NB4 (cell line): ENCODE results near the gene RAB5B.

Experiments
- DNase-seq: peaks from one replicate; pipeline ENCODE4 v3.0.0; 2010; ENCODE audit warnings: low read depth
- H3K4me3 ChIP-seq: one replicate; pipeline ENCODE4 v1.5.1; 2011; ENCODE audit warnings: mild to moderate bottlenecking, low read depth, low read length, moderate library complexity
- CTCF ChIP-seq: IDR thresholded peaks from one replicate; pipeline ENCODE4 v1.5.1; 2012; ENCODE audit warnings: low read depth, low read length
- MAX ChIP-seq: IDR thresholded peaks from 2 replicates; pipeline ENCODE4 v1.6.1; 2011; ENCODE audit warnings: low read depth, low read length
- MYC ChIP-seq: IDR thresholded peaks from 2 replicates; pipeline ENCODE4 v1.6.1; 2011; ENCODE audit warnings: low read depth, low read length
- POLR2A ChIP-seq: IDR thresholded peaks from 2 replicates; pipeline ENCODE4 v1.6.1; 2011; ENCODE audit warnings: mild to moderate bottlenecking; ENCODE audit not compliant: insufficient read length; ENCODE audit errors: extremely low read depth

Gene RAB5B

GRCh38 chr12:55972042-55972441 lies 1.8 kb upstream of the RAB5B start:
- peak overlapping the region; percentile 73 for H3K4me3 ChIP-seq
- TF ChIP-seq MYC (no peak), POLR2A (no peak), MAX (no peak), CTCF (no peak)
- DNase-seq = no peak

GRCh38 chr12:55972456-55972855 lies 1.4 kb upstream of the RAB5B start:
- peak overlapping the region; percentile 73 for H3K4me3 ChIP-seq
- TF ChIP-seq CTCF (no peak), POLR2A (no peak), MAX (no peak), MYC (no peak)
- no peak for DNase-seq

- DNase-seq = peak; percentile 44
- H3K4me3 ChIP-seq = peak overlapping the region; percentile 73
- TF ChIP-seq MYC (no peak), POLR2A (no peak), MAX (no peak), CTCF (no peak)
Observed at GRCh38 chr12:55972911-55973598, 823 bp upstream of the RAB5B start.

GRCh38 chr12:55974308-55974730 lies 441 bp downstream of the RAB5B start:
- TF ChIP-seq POLR2A (no peak), MYC (no peak), CTCF (no peak), MAX (no peak)
- peak overlapping the region; percentile 96 for H3K4me3 ChIP-seq
- DNase-seq = peak; percentile 72

- peak overlapping the region; percentile 35 for H3K4me3 ChIP-seq
- TF ChIP-seq MYC = no peak; the same call in 1 of the 2 replicates
- TF ChIP-seq POLR2A = no peak
- no peak for TF ChIP-seq MAX
- no peak for TF ChIP-seq CTCF
- peak; percentile 77 for DNase-seq
Observed at GRCh38 chr12:55978393-55978792, 4.5 kb downstream of the RAB5B start.
